M059J (cell line): ENCODE results near the gene NECTIN4. TPM values are rescaled to one million over a fixed set of nuclear protein-coding genes. Genes with fewer than 3 reads are reported as not detected.
A peak's percentile ranks its signal among the peaks of the same experiment; 100 is the strongest.

Source experiments
- DNase-seq: peaks from one replicate; pipeline ENCODE4 v3.0.0-alpha.2; 2012; ENCODE audit warnings: low read depth
- total RNA-seq: library from RNA; depleted of rRNA; stranded (reverse); fragments of >200 nt; shearing (Covaris generic); gene quantifications from 2 replicates; pipeline ENCODE4 v1.2.3, GENCODE V29; 2014

NECTIN4 gene
- total RNA-seq, 1 experiment from 2014 or later = not detected

DNA sequence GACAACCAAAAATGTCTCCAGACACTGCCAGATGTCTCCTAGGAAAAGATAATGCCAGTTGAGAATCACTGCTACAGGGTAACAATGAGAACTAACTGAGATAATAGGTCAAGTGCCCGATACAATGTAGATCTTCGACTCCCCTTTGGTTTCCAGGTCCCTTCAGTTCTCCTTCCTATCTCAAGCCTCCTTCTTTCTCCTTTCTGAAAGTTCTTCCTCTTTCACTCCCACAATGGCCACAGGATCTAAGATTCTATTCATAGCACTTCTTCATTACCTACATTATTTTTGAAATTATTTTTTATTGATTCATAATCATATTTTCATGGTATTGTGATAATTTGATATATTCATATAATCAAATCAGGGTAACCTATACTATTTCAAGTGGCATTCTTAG lies 22.2 kb upstream of the NECTIN4 start:
- no peak for DNase-seq

- no peak for DNase-seq
Observed at GRCh38 chr1:161111117-161111516, 21.8 kb upstream of the NECTIN4 start.

GRCh38 chr1:161106431-161106830 lies 17.1 kb upstream of the NECTIN4 start:
- no peak for DNase-seq

DNA sequence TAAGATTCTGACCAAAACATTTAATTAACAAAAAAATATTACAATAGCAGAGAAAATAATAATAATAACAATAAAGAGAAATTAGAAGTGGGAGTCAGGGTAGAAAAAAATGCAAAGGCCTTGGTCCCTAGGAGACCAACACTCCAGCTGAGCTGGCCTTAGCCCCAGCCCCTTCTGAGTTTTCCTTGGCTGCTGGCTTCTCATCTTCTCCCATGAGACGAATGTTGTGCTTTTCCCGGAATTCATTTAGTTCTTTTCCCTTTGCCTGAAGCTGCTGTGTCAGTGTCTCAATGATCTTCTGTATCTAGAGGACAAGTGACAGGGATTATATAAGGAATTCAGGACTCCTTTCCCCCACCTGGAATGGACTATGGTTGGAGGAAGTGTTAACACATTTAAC lies 11.2 kb upstream of the NECTIN4 start:
- DNase-seq = no peak

DNA sequence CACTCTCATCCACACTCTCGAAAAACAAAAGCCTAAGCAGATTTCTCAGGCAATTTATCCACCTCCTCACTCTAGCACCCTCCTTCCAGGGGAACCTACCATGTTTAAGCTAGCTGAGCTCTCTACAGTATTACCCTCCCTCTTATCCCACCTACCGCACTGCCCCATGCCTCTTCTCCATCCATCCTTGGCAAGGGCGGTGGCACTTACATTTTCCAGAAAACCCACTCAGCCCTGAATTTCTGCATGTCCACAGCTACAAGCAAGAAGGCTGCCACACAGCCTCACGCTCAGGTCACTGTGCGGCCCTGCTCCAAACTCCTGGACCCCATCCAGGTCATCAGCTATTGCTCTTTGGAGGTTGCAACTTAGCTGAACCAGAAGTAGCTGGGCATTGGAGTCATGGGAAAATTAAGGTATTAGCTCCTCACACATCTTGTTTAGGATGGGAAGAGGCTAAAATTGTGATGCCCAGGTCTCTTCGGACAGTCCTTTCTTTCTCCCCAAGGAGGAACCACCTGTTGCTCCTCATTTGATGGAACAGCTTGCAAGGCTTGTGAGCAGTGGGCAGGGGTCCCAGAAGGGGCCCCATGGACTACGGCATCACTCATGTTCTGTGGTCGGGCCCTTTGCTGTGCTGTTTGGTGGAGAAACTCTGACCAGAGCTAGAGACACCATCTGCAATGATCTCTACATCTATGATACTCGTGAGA lies 9.9 kb upstream of the NECTIN4 start:
- no peak for DNase-seq

- peak; percentile 82 for DNase-seq
Observed at GRCh38 chr1:161098210-161099068, 9.1 kb upstream of the NECTIN4 start, which contains the start of gene KLHDC9. KLHDC9 (plus strand) TSS chr1:161098361; CDS start chr1:161098536, 175 bp downstream.

DNA sequence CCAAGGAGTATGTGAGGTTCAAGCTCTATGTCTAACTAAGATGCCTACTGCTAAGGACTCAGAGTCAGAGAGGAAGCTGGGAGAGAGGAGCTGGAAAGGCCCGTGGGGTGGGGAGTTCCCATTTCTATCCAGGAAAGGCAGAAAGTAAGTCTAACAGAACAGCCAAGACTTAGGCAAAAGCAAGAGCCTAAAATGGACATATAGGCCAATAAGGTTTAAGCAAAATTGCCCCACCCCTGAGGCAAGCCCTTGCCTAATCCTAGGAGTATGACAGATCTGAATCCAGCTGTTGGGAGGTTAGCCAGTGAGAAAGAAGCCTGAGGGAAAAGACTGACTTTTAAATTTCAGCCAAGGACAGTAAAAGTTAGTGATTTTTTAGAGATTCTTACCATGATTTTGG lies 7.2 kb upstream of the NECTIN4 start:
- no peak for DNase-seq

- no peak for DNase-seq
Observed at GRCh38 chr1:161096015-161096414, 6.7 kb upstream of the NECTIN4 start.

DNA sequence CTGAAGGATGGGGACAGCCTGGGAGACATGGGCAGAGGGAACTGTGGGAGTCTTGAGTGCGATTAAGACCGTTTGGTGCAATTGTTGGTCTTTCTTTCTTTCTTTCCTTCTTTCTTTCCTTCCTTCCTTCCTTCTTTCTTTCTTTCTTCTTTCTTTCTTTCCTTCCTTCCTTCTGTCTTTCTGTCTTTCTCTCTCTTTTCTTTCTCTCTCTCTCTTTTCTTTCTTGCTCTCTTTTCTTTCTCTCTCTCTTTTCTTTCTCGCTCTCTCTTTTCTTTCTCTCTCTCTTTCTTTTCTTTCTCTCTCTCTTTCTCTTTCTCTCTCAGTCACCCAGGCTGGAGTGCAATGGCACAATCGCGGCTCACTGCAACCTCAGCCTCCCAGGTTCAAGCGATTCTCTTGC lies 5.9 kb upstream of the NECTIN4 start:
- DNase-seq = no peak

GRCh38 chr1:161094481-161094880 lies 5.1 kb upstream of the NECTIN4 start:
- no peak for DNase-seq

GRCh38 chr1:161092621-161093028 lies 3.3 kb upstream of the NECTIN4 start:
- DNase-seq = peak; percentile 64

GRCh38 chr1:161091796-161092507 lies 2.6 kb upstream of the NECTIN4 start:
- DNase-seq = no peak

DNA sequence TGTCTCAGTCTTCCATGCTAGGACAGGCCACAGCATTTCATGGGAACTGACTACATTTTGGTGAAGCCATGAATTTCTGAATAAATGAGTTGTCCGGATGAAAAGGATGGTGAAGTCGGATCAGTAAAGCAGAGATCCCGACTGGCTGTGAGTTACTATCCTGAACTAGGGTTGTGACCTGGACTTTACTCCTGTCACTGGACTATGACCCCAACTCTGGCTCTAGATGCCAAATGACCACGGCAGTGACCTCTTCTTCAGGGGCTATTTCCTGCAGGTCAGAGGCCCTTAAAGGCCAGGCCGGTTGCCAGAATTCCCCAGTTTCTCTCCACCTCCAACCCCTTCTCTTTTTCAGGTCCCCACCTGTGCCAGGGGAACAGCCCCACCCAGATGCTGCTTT lies 1.7 kb upstream of the NECTIN4 start:
- no peak for DNase-seq

DNA sequence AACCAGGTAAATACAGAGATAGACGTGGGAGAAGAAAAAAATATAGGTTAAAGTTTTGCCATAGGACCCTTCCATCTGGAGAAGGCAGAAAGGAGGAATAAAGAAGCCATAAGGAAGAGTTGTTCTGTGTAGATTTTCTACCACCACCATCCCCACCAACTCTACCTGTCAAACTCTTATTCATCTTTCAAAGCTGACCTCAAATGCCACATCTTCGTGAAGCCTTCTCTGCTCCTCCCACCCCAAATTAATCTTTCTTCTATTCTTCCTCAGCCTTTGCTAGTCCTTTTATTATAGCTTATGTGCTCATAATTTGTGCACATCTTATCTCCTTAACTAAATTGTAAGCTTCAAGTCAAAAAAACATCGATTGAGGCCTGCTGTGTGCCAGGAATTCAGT lies 1.3 kb upstream of the NECTIN4 start:
- no peak for DNase-seq

DNA sequence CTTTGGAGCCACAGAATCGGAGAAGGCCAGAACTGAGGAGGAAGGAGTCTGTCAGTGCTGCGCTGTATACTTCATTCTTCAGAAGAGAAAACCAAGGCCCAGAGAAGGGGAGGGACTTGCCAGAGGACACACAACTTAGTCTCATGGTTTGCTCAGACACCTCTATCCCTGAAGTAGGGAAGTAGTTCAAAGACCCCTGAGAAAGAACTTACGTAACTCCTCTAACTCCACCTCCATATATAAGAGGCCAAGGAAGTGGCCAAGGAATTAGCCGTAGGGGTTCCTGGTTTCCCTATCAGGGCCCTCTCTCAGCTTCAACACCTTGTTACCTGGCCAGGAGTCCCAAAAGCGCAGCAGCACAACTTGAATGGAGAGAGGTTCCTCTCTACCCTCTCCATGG lies 580 bp upstream of the NECTIN4 start:
- DNase-seq = no peak

- DNase-seq = peak; percentile 53
Observed at GRCh38 chr1:161088587-161089110, 709 bp downstream of the NECTIN4 start.

GRCh38 chr1:161086457-161086856 lies 2.9 kb downstream of the NECTIN4 start:
- no peak for DNase-seq

DNA sequence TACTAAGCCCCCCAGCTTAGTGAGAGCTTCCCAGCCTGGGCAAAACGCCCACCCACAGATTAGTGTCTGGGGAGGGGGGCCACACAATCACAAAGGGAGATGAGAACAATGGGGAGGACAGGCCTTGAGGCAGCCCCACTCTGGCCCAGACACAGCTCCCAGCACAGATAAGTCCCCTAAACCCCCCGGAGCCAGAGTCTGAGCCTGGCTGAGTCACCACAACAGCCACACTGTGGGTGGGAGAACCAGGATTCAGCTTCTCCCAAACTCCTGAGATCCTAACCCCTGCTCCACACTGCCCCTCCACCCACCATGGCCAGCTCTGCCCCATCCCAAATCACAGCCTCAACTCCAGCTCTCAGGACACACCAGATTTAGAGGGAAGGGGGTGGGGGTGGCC lies 4.2 kb downstream of the NECTIN4 start:
- peak; percentile 37 for DNase-seq

GRCh38 chr1:161084597-161084988 lies 4.8 kb downstream of the NECTIN4 start:
- no peak for DNase-seq

- no peak for DNase-seq
Observed at GRCh38 chr1:161083748-161084596, 5.4 kb downstream of the NECTIN4 start.
